SK-N-MC (cell line): ENCODE results near the gene PRKG1.

Experiments
- EZH2 ChIP-seq: fragments of 200-600 bp; sonication (generic); IDR thresholded peaks from one replicate; pipeline ENCODE4 v1.6.1; 2017; ENCODE audit warnings: antibody characterized with exemption
- POLR2AphosphoS5 ChIP-seq: IDR thresholded peaks from 2 replicates; pipeline ENCODE4 v1.6.1; 2012; ENCODE audit warnings: mild to moderate bottlenecking, low read depth, low read length, borderline replicate concordance

DNA sequence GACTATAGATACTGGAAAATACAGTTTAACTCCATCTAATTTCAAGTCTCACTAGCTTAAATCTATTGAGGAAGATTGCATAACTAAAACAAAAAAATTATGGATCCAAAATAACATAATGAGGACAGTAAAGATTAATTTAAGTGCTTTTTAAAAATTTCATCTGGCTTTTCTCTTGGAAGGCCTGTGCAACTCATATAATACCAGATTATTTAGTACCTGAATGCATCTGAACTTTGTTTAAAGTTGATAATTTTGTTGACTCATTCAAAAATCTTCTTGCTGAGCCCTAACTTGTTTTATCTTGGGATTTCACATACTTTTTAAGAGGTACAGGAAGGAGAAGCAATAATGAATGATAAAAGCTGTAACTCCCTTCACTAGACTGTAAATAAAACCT lies 478.6 kb downstream of the PRKG1 start:
- TF ChIP-seq EZH2 = no peak
- TF ChIP-seq POLR2AphosphoS5 = no peak
